GM12891 (cell line): ENCODE measurements around the gene GLRX5.
"Not testable (repeated sequence)": the region's sequence is repeated elsewhere in the genome, so short reads cannot be mapped to it uniquely, and the experiment has no call there.

ENCODE experiments used
- DNase-seq: peaks from one replicate; pipeline ENCODE4 v3.0.0; 2011; ENCODE audit warnings: low spot score; ENCODE audit not compliant: insufficient read length
- FAIRE-seq: peaks from 2 replicates; lab custom pipeline; 2011; peaks lifted over from hg19 to GRCh38; lab: Jason Lieb, UNC
- PAX5 ChIP-seq: IDR thresholded peaks from 2 replicates; pipeline ENCODE4 v1.6.1; 2011; ENCODE audit warnings: low read length, moderate library complexity, mild to moderate bottlenecking; ENCODE audit not compliant: insufficient read depth, severe bottlenecking
- POLR2A ChIP-seq: IDR thresholded peaks from 2 replicates; pipeline ENCODE4 v1.6.1; 2011; ENCODE audit warnings: low read depth, low read length, control low read depth
- POLR2AphosphoS5 ChIP-seq: IDR thresholded peaks from 2 replicates; pipeline ENCODE4 v1.6.1; 2011; ENCODE audit warnings: low read depth, low read length, control low read depth
- POU2F2 ChIP-seq: IDR thresholded peaks from 2 replicates; pipeline ENCODE4 v1.6.1; 2011; ENCODE audit warnings: low read depth, mild to moderate bottlenecking, control low read depth, low read length, moderate library complexity
- SPI1 ChIP-seq: IDR thresholded peaks from 2 replicates; pipeline ENCODE4 v1.6.1; 2011; ENCODE audit warnings: low read depth, low read length, control low read depth
- TAF1 ChIP-seq: IDR thresholded peaks from 2 replicates; pipeline ENCODE4 v1.6.1; 2011; ENCODE audit warnings: low read depth, low read length, control low read depth

The GLRX5 gene

DNA sequence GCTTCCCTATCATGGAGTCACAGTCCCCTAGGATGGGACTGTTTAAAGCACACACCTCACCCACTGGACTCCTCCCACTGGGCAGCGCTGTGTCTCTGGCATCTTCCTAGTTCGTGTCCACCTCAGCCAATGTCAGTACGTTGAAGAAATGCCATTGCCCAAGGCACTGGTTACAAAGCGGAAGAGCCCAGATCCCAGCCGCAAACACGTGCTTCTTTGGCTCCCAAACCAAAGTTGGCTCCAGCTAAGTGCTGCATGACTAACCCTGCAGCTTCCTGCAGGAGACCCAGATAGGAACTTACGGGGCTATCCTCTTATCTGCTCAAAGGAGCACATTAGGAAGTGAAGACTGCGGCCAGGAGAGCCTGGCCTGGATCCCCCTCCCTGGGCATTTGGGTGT lies 27.7 kb upstream of the GLRX5 start:
- FAIRE-seq (peak; percentile 78), DNase-seq (no peak)
- TF ChIP-seq TAF1 (no peak), PAX5 (no peak), SPI1 (no peak), POU2F2 (no peak), POLR2A (no peak), POLR2AphosphoS5 (no peak)

DNA sequence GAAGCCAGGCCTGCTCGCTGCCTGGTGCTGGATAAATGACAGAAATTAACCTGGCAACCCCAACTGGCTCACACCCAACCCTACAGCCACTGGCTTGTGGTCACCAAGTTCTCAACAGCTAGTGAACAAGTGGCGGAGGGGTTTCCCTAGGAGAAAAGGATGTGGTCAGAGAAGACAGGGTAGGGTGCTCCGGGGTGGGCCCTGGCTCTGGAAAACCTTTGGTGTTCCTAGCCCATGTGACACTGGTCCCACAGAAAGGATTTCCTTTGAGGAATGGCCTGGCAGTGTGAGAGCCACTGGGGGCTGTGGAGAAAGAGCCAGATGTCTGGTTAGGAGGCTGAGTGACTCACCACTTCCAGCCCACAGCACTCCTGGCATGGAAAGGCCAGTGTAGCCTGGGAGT lies 27.1 kb upstream of the GLRX5 start:
- peak; percentile 40 for FAIRE-seq
- DNase-seq: no peak
- TF ChIP-seq TAF1 (no peak), POLR2A (no peak), POLR2AphosphoS5 (no peak), SPI1 (no peak), POU2F2 (no peak), PAX5 (no peak)

DNA sequence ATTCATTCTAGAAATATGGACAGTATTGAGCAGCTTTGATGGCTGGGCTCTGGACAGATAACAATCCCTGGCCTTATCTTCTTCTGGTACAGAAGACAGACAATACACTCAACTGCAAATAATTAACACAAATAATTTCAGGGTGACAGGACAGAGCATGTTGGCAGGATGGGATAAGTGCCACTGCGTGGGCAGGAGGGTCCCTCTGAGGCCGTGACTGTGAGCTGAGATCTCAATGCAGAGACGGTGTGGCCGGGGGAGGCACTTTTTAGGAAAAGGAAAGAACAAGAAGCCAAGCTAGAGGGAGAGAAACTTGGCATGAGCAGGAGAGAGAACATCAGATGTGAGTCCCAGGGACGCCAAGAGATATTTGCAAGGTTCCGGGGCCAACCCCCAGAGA lies 26.5 kb upstream of the GLRX5 start:
- DNase-seq (no peak), FAIRE-seq (no peak)
- TF ChIP-seq POU2F2 (no peak), PAX5 (no peak), SPI1 (no peak), POLR2A (no peak), TAF1 (no peak), POLR2AphosphoS5 (no peak)

DNA sequence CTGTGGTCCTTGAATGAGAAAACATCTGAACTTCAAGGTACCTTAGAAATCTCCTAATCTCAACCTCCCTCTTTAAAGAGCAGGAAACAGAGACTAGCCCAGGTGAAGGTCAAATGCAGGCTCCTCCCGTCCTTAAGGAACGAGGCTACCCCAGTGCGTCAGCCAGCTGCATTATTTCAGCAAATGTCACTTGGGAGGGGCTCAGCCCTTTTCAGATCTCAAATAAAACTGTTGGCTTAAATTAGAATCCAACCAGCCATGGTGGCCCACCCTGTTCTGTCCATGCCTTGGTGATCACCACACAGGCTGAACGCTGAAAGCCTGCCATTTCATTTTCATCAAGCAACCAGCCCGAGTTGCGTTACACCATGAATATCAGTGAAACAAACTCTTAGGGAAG lies 25.4 kb upstream of the GLRX5 start:
- no peak for DNase-seq
- no peak for TF ChIP-seq SPI1
- TF ChIP-seq POLR2AphosphoS5: no peak
- TF ChIP-seq POLR2A: no peak
- TF ChIP-seq POU2F2: no peak
- no peak for TF ChIP-seq PAX5
- TF ChIP-seq TAF1: no peak
- no peak for FAIRE-seq

GRCh38 chr14:95510344-95510743 lies 24.5 kb upstream of the GLRX5 start:
- DNase-seq, FAIRE-seq: not testable (repeated sequence)

GRCh38 chr14:95510804-95511203 lies 24.0 kb upstream of the GLRX5 start:
- FAIRE-seq (no peak), DNase-seq (no peak)
- no peak for TF ChIP-seq SPI1
- no peak for TF ChIP-seq POLR2AphosphoS5
- TF ChIP-seq TAF1: no peak
- TF ChIP-seq PAX5: no peak
- TF ChIP-seq POU2F2: no peak
- TF ChIP-seq POLR2A: no peak

GRCh38 chr14:95511687-95512086 lies 23.2 kb upstream of the GLRX5 start:
- TF ChIP-seq POLR2AphosphoS5 (no peak), POLR2A (no peak), PAX5 (no peak), SPI1 (no peak), TAF1 (no peak), POU2F2 (no peak)
- FAIRE-seq (no peak), DNase-seq (no peak)

- FAIRE-seq (no peak), DNase-seq (no peak)
- TF ChIP-seq POLR2AphosphoS5 (no peak), POU2F2 (no peak), TAF1 (no peak), POLR2A (no peak), PAX5 (no peak), SPI1 (no peak)
These were observed 21.6 kb upstream of the GLRX5 start for GRCh38 chr14:95513291-95513690.

GRCh38 chr14:95514131-95515079 lies 20.4 kb upstream of the GLRX5 start:
- no peak for TF ChIP-seq SPI1
- TF ChIP-seq TAF1: no peak
- no peak for TF ChIP-seq PAX5
- no peak for TF ChIP-seq POLR2AphosphoS5
- TF ChIP-seq POLR2A: no peak
- no peak for TF ChIP-seq POU2F2
- DNase-seq (no peak), FAIRE-seq (peak; percentile 16)

DNA sequence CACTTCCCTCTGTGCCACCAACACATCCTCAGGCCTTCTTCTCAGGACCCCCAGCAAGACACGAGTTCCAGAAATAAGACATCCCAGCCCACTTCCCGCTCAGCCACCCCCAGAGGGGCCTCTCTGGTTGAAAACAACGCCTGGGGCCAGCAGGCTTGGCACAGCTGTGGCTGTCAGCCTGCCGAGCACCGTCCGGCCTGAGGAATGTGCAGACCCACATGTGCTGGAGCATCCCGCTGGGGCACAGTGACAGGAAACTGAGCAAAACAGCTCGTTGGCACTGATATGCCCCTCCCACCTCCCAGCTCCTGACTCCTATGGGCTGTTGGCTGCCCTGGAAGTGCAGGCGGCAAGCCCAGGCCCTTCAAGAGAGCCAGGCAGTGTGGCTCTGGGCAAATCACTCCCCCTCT lies 19.8 kb upstream of the GLRX5 start:
- TF ChIP-seq POU2F2 (no peak), POLR2A (no peak), POLR2AphosphoS5 (no peak)
- FAIRE-seq (no peak), DNase-seq (no peak)
